Hepatocyte (in vitro differentiated cells): ENCODE results near the gene MYO18B. TPM values are rescaled to one million over a fixed set of nuclear protein-coding genes. Genes with fewer than 3 reads are reported as not detected.
A peak's percentile ranks its signal among the peaks of the same experiment; 100 is the strongest.

Experiments used
- DNase-seq: peaks from one replicate; pipeline ENCODE4 v3.0.0-alpha.2; 2016; ENCODE audit warnings: low spot score
- H2AFZ ChIP-seq: fragments of 200-600 bp; sonication (generic); 2 replicates; pipeline ENCODE4 v1.6.0; 2016; ENCODE audit warnings: antibody characterized with exemption, mild to moderate bottlenecking
- H3K27ac ChIP-seq: fragments of 200-600 bp; sonication (generic); 2 replicates; pipeline ENCODE4 v1.5.1; 2016; ENCODE audit warnings: mild to moderate bottlenecking
- H3K27me3 ChIP-seq: fragments of 200-600 bp; sonication (generic); 2 replicates; pipeline ENCODE4 v1.6.1; 2016
- H3K36me3 ChIP-seq: fragments of 200-600 bp; sonication (generic); replicated peaks from 2 replicates; pipeline ENCODE4 v1.5.1; 2016; ENCODE audit warnings: low read depth; ENCODE audit not compliant: insufficient read depth
- H3K4me1 ChIP-seq: fragments of 200-600 bp; sonication (generic); 2 replicates; pipeline ENCODE4 v1.5.1; 2016; ENCODE audit warnings: mild to moderate bottlenecking, moderate library complexity; ENCODE audit not compliant: insufficient read depth
- H3K4me2 ChIP-seq: fragments of 200-600 bp; sonication (generic); 2 replicates; pipeline ENCODE4 v1.6.0; 2016
- H3K4me3 ChIP-seq: fragments of 200-600 bp; sonication (generic); 2 replicates; pipeline ENCODE4 v1.5.1; 2016; ENCODE audit warnings: mild to moderate bottlenecking
- H3K79me2 ChIP-seq: fragments of 200-600 bp; sonication (generic); 2 replicates; pipeline ENCODE4 v1.6.0; 2017; ENCODE audit warnings: mild to moderate bottlenecking
- H3K9me2 ChIP-seq: fragments of 200-600 bp; sonication (generic); replicated peaks from 2 replicates; pipeline ENCODE4 v1.6.0; 2017; ENCODE audit warnings: mild to moderate bottlenecking; ENCODE audit not compliant: insufficient read depth
- H3K9me3 ChIP-seq: fragments of 200-600 bp; sonication (generic); 2 replicates; pipeline ENCODE4 v1.5.1; 2016; ENCODE audit warnings: low read depth, mild to moderate bottlenecking
- H4K20me1 ChIP-seq: fragments of 200-600 bp; sonication (generic); 2 replicates; pipeline ENCODE4 v1.6.0; 2016; ENCODE audit warnings: mild to moderate bottlenecking; ENCODE audit not compliant: insufficient read depth, poor library complexity, severe bottlenecking
- EZH2 ChIP-seq: fragments of 200-600 bp; sonication (generic); IDR thresholded peaks from 2 replicates; pipeline ENCODE4 v1.6.1; 2016; ENCODE audit warnings: antibody characterized with exemption, mild to moderate bottlenecking, borderline replicate concordance
- EZH2phosphoT487 ChIP-seq: fragments of 200-600 bp; sonication (generic); IDR thresholded peaks from one replicate; pipeline ENCODE4 v1.6.1; 2018; ENCODE audit warnings: antibody characterized with exemption, mild to moderate bottlenecking, low read depth, moderate library complexity; ENCODE audit not compliant: unreplicated experiment, severe bottlenecking
- WGBS: methylation state at CpG from one replicate; pipeline ENCODE4 v1.1.6; 2016; ENCODE audit warnings: low lambda C conversion rate; ENCODE audit errors: missing lambda C conversion rate; 5-methylcytosine and 5-hydroxymethylcytosine counted together
- polyA plus RNA-seq: library from polyadenylated mRNA; unstranded; fragments of >200 nt; fragmentation: Nextera tagmentation; extraction: Ambion mirVana; gene quantifications from 2 replicates; pipeline ENCODE4 v1.2.1, GENCODE V29; 2016
- total RNA-seq: library from RNA; depleted of rRNA; stranded (reverse); fragments of >200 nt; gene quantifications from 2 replicates; pipeline ENCODE4 v1.2.3, GENCODE V29; 2014
- TF ChIP-seq, protein P1 (sequence below): fragments of 200-600 bp; sonication (generic); IDR thresholded peaks from 2 replicates; pipeline ENCODE4 v1.5.1; 2016; ENCODE audit warnings: antibody characterized with exemption, mild to moderate bottlenecking; ENCODE audit not compliant: poor library complexity

The MYO18B gene
- total and polyA plus RNA-seq, 2 experiments from 2014 or later: 0.23 TPM; not detected in 1

GRCh38 chr22:25758316-25758715 is 16.3 kb downstream of the MYO18B start:
- no peak overlapping the region for H3K4me2 ChIP-seq
- TF ChIP-seq, protein P1, sequence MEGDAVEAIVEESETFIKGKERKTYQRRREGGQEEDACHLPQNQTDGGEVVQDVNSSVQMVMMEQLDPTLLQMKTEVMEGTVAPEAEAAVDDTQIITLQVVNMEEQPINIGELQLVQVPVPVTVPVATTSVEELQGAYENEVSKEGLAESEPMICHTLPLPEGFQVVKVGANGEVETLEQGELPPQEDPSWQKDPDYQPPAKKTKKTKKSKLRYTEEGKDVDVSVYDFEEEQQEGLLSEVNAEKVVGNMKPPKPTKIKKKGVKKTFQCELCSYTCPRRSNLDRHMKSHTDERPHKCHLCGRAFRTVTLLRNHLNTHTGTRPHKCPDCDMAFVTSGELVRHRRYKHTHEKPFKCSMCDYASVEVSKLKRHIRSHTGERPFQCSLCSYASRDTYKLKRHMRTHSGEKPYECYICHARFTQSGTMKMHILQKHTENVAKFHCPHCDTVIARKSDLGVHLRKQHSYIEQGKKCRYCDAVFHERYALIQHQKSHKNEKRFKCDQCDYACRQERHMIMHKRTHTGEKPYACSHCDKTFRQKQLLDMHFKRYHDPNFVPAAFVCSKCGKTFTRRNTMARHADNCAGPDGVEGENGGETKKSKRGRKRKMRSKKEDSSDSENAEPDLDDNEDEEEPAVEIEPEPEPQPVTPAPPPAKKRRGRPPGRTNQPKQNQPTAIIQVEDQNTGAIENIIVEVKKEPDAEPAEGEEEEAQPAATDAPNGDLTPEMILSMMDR: no peak
- TF ChIP-seq EZH2 (no peak), EZH2phosphoT487 (no peak)
- H3K27ac ChIP-seq: no peak overlapping the region
- DNase-seq: no peak
- H3K79me2 ChIP-seq: no peaks in the 10 kb centered on the region
- no peaks in the 10 kb centered on the region for H4K20me1 ChIP-seq
- H3K4me3 ChIP-seq: no peak overlapping the region
- H3K9me2 ChIP-seq: no peaks in the 10 kb centered on the region
- no peaks in the 10 kb centered on the region for H3K27me3 ChIP-seq
- H3K36me3 ChIP-seq: no peaks in the 10 kb centered on the region
- no peaks in the 10 kb centered on the region for H3K9me3 ChIP-seq
- no peak overlapping the region for H2AFZ ChIP-seq
- WGBS: 97% methylated on average over 8 of the region's 8 CpGs
- H3K4me1 ChIP-seq: peaks cover 17% of the 10 kb centered on the region

GRCh38 chr22:25759825-25760231 is 17.8 kb downstream of the MYO18B start:
- Histone ChIP-seq H3K9me2 (no peaks in the 10 kb centered on the region), H3K27ac (peak overlapping the region; percentile 15), H2AFZ (no peak overlapping the region), H3K4me1 (peaks cover 17% of the 10 kb centered on the region), H3K79me2 (no peaks in the 10 kb centered on the region), H3K27me3 (no peaks in the 10 kb centered on the region), H3K4me3 (no peak overlapping the region), H3K9me3 (no peaks in the 10 kb centered on the region), H4K20me1 (no peaks in the 10 kb centered on the region), H3K36me3 (no peaks in the 10 kb centered on the region), H3K4me2 (no peak overlapping the region)
- WGBS: 57% methylated on average over 5 of the region's 5 CpGs
- TF ChIP-seq, protein P1: no peak
- TF ChIP-seq EZH2: no peak
- TF ChIP-seq EZH2phosphoT487: no peak
- DNase-seq: peak; percentile 45

DNA sequence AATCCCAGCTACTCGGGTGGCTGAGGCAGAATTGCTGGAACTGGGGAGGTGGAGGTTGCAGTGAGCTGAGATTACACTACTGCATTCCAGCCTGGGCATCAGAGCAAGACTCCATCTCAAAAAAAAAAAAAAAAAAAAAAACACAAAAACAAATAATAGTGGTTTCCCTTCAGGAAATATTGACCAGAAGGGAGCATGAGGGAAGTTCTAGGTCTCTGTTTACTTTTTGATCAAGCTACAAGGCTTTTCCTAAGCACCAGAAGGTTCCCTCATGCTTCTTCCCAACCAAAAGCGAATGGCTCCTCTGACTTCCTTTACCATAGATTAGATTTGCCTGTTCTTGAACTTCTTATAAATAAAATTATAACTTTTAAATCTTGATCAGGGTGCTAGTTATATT is 18.3 kb downstream of the MYO18B start:
- Histone ChIP-seq H3K9me3 (no peaks in the 10 kb centered on the region), H3K4me2 (no peak overlapping the region), H3K4me3 (no peak overlapping the region), H3K36me3 (no peaks in the 10 kb centered on the region), H3K9me2 (no peaks in the 10 kb centered on the region), H3K27ac (peak overlapping the region; percentile 15), H3K27me3 (no peaks in the 10 kb centered on the region), H3K79me2 (no peaks in the 10 kb centered on the region), H2AFZ (no peak overlapping the region), H4K20me1 (no peaks in the 10 kb centered on the region), H3K4me1 (peaks cover 17% of the 10 kb centered on the region)
- DNase-seq: no peak
- TF ChIP-seq EZH2phosphoT487: no peak
- TF ChIP-seq, protein P1: no peak
- TF ChIP-seq EZH2: no peak
- WGBS: 63% methylated on average over 2 of the region's 2 CpGs
